Measurements from ENCODE around the gene ZNF516.
"Not testable (repeated sequence)": the region's sequence is repeated elsewhere in the genome, so short reads cannot be mapped to it uniquely, and the experiment has no call there.

The ZNF516 gene, protein sequence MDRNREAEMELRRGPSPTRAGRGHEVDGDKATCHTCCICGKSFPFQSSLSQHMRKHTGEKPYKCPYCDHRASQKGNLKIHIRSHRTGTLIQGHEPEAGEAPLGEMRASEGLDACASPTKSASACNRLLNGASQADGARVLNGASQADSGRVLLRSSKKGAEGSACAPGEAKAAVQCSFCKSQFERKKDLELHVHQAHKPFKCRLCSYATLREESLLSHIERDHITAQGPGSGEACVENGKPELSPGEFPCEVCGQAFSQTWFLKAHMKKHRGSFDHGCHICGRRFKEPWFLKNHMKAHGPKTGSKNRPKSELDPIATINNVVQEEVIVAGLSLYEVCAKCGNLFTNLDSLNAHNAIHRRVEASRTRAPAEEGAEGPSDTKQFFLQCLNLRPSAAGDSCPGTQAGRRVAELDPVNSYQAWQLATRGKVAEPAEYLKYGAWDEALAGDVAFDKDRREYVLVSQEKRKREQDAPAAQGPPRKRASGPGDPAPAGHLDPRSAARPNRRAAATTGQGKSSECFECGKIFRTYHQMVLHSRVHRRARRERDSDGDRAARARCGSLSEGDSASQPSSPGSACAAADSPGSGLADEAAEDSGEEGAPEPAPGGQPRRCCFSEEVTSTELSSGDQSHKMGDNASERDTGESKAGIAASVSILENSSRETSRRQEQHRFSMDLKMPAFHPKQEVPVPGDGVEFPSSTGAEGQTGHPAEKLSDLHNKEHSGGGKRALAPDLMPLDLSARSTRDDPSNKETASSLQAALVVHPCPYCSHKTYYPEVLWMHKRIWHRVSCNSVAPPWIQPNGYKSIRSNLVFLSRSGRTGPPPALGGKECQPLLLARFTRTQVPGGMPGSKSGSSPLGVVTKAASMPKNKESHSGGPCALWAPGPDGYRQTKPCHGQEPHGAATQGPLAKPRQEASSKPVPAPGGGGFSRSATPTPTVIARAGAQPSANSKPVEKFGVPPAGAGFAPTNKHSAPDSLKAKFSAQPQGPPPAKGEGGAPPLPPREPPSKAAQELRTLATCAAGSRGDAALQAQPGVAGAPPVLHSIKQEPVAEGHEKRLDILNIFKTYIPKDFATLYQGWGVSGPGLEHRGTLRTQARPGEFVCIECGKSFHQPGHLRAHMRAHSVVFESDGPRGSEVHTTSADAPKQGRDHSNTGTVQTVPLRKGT

GRCh38 chr18:76495006-76495370, at the start of gene ZNF516:
ZNF516 (minus strand) TSS chr18:76495242; CDS start chr18:76443054, 52,188 bp downstream.
- no peak for DNase-seq

- DNase-seq: no peak
These were observed 43.8 kb upstream of the ZNF516 start for GRCh38 chr18:76538846-76539245.

- DNase-seq: no peak
These were observed 42.6 kb upstream of the ZNF516 start for GRCh38 chr18:76537621-76538020.

DNA sequence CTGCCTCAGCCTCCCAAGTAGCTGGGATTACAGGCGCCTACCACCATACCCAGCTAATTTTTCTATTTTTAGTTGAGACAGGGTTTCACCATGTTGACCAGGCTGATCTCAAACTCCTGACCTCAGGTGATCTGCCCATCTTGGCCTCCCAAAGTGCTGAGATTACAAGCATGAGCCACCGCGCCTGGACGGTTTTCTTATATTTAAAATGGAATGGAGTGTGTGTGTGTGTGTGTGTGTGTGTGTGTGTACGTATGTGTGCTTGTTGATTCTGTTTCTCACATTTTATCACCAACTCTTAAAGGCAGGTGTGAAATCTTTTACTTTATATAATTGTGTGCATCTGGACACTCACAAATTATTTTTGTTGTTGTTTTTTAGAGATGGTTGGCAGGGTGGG, 41.6 kb upstream of the ZNF516 start:
- not testable (repeated sequence) for DNase-seq

GRCh38 chr18:76532875-76533274, 37.8 kb upstream of the ZNF516 start:
- DNase-seq: no peak

DNA sequence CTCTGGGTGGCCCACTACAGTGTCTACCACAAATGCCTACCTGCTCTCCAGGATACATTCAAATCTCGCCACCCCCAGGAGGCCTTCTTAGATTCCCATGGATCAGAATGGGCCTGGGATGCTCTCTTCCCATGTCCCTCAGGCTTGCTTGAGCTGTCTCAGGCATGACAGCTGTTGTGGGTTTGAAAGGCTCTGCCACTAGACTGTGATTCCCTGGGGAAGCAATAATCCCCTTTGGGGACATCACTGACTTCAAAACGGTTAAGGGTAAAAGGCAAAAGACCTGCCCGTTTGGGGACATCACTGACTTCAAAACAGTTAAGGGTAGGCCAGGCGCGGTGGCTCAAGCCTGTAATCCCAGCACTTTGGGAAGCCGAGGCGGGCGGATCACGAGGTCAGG, 35.8 kb upstream of the ZNF516 start:
- DNase-seq: no peak

GRCh38 chr18:76530391-76530790, 35.3 kb upstream of the ZNF516 start:
- DNase-seq: no peak

DNA sequence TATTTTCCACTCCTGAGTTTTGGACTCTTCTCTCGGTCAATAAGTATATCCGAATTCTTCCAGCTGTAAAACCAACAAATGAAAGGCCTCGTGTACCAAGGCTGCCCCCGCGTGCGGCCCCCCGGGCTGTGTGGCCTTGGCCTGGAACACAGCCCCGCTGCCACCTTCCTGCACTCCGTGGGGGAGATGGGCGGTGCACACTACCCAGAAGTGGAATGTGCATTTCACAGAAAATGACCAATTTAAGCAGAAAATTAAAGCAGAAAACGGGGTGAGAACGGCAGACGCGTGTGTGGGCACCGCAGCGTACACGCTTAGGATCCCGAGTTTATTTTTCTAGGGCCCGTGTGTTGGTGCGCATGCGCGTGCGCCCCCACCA, 34.4 kb upstream of the ZNF516 start:
- no peak for DNase-seq

- DNase-seq: peak; percentile 9
These were observed 33.7 kb upstream of the ZNF516 start for GRCh38 chr18:76528477-76529432.

DNA sequence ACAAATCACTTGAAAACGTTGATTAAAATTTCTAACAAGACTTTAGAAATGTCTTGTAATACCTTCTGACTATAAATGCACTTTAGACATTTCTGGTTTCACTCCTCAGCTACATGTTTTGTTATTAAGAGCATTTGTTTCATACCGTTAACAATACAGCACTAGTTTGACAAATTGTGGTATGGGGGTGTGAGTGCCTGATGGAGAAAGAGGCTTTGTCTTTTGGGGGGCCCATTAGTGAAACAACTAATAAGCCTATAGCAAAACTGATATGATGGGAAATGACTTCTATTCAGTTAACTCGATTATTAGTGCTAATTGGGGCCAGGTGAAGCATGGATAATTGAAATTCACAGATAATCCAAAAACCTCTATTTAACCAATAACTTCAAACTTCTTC, 30.9 kb upstream of the ZNF516 start:
- no peak for DNase-seq

GRCh38 chr18:76524900-76525698, 30.1 kb upstream of the ZNF516 start:
- DNase-seq: no peak

- DNase-seq: no peak
These were observed 29.4 kb upstream of the ZNF516 start for GRCh38 chr18:76524477-76524876.

DNA sequence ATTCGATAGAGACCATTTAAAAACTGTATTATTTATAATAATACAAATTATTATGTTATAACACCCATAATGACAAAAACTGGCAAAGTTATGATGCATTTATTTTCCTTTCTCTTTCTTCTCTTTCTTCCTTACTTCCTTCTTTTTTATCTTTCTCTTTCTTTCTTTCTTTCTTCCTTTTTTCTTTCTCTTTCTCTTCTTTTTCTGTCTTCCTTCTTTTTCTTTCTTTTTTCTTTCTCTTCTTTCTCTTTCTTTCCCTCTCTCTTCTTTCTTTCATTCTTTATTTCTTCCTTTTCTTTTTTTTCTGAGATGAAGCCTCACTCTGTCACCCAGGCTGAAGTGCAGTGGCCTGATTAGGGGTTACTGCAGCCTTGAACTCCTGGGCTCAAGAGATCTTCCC, 27.5 kb upstream of the ZNF516 start:
- DNase-seq: no peak

GRCh38 chr18:76522122-76522503, 27.1 kb upstream of the ZNF516 start:
- no peak for DNase-seq

DNA sequence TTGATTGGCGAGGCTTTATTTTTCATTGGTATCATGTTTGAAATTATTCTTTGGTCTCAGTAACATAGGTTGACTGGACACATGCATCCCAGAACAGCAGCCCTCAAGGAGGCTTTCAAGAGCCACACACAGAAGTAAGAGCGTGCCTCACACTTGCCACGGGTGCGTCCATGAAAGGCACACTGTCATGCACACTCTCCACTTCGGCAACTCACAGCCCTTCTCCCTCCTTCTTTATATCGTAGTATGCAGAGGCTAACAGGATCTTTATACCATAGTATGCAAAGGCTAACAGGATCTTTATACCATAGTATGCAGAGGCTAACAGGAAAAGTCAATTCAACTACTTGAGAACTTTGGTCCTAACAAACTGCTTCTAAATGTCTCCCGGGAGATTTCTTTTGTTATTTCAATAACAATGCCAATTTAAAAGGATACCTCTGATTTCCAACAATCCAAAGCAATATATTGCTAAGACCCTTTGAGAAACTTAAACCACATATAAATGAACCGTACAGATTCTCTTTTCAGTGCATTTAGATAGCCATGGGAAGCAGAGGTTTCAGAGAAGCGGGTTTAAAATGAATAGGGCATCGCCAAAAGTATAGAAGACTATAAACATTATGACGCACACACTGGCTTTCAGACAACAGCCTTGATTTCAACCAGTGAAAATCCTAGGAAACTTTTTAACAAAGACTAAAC, 26.5 kb upstream of the ZNF516 start:
- DNase-seq: no peak

DNA sequence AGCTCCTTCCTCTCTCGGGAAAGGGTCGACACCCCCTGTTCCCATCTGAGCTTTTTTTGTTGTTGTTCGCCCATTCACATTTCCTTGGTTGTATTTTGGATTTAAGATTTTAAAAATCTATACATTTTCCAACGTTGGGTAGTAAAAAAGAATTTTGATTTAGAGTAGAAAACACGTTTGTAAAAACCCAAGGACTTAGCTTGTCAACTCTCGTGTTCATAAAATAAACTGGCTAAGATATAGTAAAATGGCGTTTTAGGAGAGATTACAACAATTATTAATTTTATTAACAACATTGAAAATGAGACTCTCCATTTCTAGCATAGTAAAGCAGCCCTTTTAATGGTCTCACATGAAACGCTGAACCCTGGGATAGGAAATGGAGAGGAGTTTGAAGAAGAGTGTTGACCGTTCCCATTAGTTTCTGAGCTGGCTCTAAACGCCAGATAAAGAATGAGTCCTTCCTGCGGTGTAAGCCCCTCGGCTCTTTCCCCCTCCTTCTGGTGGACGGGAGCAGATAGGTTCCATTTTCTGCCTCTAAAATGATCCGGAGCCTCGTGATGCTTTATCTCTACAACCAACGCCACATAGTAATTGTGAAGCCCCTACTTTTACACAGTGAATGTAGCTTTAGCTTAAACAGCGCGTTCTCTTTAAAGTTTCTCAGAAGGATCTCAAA, 24.0 kb upstream of the ZNF516 start:
- DNase-seq: peak; percentile 37

DNA sequence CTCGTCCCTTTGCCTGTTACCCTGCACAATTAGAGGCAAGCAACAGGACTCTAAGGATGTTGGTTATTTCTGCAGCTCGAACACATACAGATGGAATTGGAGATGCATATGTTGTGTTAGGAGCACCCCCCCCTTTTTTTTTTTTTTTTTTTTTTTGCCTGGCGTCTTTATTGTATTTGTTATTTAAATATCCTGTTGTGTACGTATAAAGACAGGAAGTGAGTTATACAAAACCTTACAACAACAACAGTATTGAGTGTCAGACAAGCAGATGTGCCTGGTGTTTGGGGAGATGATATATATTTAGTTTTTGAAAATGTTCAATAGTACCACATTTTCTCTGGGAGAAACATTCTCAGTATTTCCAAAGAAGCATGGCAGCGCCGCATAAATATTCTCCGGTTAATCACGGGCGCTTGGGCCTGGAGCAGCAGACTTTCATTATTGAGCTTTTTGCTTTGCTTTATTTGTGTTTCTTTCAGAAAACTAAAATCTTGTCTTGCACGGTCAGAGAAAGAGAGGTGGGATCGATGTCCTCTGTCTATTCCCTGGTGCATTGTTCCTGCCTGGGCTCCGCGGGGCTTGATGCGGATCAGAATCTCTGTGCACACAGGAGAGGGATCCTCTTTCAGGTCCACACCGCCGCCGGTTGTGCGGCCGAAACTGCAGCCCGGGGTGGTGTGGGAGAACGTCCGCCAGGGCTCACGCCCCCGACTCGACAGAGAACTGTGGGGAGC, 23.2 kb upstream of the ZNF516 start:
- peak; percentile 21 for DNase-seq

GRCh38 chr18:76515576-76515975, 20.5 kb upstream of the ZNF516 start:
- peak; percentile 51 for DNase-seq

DNA sequence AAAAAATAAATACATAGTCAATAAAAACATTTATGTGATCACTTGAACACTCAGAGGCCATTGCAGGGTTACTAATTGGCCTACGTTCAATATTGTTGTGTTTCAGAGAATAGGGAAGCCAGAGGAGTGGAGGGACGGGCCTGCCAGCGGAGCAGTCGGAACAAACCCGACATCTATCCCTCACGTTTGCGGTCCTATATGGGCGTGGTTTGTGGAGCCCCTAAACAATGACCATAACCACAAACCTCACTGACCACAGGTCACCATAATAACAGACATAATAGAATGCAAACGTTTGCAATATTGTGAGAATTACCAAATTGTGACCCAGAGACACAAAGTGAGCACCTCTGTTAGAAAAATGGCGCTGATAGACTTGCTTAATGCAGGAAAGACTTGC, 19.5 kb upstream of the ZNF516 start:
- DNase-seq: no peak

Data from hematopoietic multipotent progenitor cell treated with erythropoietin and hydrocortisone succinate and interleukin-3 and kit ligand, for 8 days (in vitro differentiated cells).